ENCODE results near the gene HELZ.
"Not testable (repeated sequence)": the region's sequence is repeated elsewhere in the genome, so short reads cannot be mapped to it uniquely, and the experiment has no call there.

The HELZ gene

DNA sequence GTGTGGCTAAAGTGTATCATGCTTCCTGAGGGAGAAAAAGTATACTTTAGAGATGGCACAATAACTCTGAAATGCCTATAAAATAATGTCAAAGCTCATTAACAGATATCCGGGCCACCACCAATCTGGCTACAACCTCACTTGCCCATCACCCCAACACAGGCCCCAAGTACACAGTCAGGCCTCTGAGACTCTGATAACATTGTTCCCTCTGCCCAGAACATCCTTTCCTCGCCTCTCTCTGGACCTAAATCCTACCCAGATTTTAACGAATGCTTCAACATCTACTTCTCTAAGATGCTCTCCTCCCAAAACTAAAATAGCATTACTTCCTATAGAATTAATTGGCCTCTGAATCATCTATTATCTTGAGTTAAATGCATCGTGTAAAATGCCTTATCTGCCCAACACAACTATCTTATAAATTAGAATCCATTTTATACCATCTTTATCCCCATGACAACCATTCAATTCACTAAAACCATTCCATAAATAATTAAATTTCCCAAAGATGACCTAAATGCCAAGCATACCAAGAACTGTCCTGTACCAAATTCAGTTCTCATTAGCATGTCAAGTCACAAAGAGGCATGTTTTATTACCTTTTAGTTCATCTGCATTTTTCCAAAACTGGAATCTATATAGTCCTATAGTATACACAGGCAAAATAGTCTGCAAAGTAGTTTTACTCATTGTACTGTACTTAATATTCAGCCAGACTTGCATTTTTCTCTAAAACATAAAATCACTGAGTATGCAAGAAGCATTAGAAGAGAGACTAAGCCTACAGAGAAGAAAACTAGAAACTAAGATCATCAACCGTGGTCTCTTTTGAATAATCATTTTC, 15.7 kb downstream of the HELZ start:
- no peak for DNase-seq (ENCODE audit: low spot score)

DNA sequence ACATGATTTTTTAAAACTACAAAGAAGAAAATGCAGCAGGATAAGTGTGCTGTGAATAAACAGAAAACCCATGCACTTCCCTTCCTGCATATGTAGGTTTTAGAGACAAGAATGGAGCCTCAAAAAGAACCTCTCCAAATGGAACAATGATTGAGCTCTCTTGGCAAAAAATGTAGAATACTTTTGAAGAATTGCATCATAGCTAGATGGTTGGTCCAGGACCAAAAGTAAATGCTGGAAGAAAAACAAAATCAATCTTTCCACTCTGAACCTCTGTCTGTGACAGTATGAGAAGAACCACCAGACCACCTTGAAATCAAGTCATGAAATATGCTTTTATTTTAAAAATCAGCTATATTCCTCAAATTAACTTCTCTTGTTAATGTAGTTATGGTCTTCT, 17.5 kb downstream of the HELZ start:
- DNase-seq (ENCODE audit: low spot score), result no peak

DNA sequence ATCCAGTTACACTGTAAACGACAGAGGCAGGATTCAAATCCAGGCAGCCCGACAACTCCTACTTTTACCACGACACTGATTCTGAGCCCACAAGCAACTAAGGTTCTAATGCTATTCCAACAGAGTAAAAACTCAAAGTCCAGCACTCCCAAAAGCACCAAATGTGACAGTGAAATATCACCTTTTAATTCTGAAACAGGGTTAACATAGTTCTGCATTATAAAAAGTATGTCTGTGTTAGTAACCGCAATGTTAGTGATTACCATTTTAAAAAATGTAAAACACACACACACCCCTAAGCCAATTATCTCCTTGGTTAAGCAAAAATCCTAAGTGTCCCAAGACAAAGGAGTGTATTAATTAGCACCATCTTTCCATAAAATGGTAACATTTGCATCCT, 19.7 kb downstream of the HELZ start:
- DNase-seq (ENCODE audit: low spot score), result no peak

DNA sequence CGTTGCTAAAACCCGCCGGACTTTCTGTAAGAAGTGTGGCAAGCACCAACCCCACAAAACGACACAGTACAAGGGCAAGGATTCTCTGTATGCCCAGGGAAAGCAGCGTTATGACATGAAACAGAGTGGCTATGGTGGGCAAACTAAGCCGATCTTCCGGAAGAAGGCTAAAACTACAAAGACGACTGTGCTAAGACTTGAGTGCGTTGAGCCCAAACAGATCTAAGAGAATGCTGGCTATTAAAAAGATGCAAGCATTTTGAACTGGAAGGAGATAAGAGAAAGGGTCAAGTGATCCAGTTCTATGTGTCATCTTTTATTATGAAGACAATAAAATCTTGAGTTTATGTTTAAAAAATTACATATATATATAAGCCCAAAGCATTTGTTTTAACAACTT, 20.3 kb downstream of the HELZ start:
- no peak for DNase-seq (ENCODE audit: low spot score)

DNA sequence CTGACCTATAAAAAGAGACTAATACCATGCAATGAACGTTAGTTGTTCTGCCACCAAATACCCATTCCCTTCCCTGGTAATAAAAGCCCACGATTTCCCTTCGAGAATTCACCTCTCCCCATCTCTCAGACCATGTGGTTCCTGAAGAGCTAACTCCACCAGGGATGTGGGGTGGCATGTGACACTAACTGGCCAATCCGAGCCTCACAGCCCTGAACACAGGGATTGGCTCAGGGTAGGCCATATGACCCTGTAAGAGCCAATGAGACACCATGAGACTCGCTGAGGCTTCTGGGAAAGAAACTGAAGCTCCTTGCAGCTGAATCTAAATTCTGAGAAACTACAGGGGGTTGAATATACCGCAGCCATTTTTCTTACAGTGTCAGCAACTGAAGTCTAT, 21.1 kb downstream of the HELZ start:
- DNase-seq (ENCODE audit: low spot score), result no peak

DNA sequence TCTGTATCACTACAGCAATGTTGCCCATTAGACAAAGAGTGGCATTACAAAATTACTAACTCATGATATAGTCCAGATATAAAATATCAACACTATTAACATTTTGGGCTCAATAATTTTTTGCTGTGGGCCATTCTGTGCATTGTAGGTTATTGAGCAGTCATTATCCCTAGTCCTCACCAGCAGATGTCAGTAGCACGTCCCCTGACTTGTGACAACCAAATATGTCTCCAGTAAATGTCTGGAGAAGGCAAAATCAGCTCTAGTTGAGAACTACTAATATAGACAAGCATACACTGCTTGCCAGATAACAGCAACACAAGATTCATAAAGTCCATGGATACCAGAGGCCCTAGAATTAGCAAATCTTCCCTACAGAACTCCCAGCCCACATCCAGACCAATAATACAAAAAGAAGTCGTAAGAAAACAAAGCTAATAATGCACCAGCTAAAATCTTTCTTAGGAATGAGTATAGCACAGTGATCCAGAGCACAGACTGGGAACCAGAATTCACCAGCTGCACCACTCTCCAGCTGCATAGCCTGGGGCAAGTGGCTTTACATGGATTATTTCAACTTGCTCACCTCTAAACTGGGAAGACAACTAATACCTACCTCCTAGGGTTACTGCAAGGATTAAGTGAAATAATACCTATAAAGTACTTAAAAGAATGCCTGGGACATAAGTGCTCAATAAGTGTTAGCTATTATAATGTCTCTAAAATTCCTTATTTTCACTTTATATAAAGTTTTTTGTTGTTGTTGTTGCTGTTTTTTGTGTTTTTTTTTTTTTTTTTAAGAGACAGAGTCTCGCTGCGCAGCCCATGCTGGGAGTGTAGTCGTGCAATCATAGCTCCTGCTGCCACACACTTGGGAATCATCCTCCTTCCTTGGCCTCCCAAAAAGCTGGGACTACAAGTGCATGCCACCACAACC, 23.7 kb downstream of the HELZ start:
- DNase-seq (ENCODE audit: low spot score), result peak; percentile 37

DNA sequence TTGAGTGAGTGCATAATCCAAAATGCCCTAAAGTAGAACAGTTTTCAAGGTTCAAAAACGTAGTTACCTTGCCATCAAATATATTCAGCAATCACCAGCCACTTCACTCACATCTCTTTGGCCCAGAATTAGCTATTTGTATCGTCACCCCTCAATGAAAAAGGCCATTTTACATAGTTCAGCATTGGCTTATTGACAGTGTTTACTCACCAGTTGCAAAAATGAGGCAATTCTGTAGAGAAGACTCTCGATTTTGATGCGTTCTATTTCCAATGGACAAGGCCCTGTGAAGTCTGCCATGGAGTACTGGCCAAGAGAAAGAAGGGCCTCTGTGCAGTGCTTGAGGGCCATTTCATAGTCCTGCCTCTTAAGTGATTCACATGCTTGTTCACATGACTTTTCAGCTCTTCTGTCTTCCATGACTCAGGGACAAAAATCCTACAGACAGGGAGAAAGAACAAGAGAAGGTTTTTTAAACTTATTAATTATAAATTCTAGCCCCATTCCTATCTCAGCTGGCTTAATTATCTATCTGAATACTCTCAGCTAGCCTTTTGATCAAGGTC, 26.5 kb downstream of the HELZ start:
- peak; percentile 64 for DNase-seq (ENCODE audit: low spot score)

DNA sequence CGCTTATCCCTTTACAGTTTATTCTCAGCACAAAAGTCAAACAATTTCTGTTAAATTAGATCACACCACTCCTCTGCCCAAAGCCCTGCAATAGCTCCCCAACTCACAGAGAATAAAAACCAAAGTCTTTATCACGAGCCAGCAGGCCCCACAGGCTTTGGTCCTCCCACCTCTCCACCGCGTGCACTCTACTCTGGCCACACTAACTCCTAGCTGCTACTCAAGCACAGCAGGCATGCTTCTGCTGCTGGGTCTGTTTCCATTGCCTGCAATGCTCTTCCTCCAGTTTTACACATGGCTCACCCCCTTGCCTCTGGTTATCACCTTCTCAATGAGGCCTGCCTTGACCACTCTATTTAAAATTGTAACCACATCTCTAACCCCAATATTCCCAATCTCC, 27.6 kb downstream of the HELZ start:
- no peak for DNase-seq (ENCODE audit: low spot score)

DNA sequence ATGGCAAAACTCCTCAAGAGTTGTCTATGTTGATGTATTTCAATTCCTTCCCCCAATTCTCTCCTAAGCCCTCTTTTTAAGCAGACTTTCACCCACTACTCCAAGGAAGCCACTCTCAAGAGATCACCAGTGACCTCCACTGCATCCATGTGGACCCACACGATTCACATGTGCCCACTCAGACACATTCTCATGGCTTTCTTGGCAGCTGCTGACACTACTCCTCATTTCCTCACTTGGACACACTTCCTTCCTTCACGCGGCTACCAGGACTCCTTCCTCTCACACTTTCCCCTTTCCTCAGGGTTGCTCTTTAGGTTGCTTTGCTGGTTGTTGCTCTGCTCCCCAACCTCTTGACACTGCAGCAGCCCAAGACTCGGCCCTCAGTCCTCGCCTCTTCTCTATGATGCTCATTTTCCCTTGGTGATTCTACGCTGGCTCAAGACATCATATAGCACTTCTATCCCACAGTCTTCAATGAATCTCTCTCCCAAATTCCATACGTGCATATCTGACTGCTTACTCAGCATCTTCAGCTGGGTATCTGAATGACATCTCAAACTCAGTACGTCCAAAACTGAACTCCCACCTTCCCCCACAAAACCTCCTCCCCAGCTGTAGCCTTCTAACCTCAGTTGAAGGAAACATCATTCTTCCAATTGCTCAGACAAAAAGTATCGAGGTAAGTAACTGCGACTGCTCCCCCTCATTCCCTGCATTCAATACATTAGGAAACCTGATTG, 28.2 kb downstream of the HELZ start:
- no peak for DNase-seq (ENCODE audit: low spot score)

DNA sequence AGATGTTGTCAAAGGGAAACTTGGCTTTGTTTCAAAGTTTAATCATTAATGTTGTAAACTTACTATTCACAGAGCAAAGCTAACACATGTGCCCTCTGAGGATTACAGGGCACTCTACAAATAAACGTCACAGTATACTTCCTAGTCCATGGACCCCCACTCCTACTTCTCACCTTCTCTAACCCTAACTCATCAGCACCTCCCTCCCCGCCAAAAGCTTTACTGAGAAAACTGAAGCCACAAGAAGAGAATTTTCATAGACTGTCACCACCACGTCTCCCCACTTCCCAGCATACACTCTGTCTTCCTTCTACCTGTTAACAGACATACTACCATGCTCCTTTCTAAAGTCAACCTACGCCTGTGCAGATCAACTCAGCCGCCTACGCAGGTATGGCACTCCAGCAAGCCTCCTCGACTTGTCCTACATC, 29.0 kb downstream of the HELZ start:
- no peak for DNase-seq (ENCODE audit: low spot score)

DNA sequence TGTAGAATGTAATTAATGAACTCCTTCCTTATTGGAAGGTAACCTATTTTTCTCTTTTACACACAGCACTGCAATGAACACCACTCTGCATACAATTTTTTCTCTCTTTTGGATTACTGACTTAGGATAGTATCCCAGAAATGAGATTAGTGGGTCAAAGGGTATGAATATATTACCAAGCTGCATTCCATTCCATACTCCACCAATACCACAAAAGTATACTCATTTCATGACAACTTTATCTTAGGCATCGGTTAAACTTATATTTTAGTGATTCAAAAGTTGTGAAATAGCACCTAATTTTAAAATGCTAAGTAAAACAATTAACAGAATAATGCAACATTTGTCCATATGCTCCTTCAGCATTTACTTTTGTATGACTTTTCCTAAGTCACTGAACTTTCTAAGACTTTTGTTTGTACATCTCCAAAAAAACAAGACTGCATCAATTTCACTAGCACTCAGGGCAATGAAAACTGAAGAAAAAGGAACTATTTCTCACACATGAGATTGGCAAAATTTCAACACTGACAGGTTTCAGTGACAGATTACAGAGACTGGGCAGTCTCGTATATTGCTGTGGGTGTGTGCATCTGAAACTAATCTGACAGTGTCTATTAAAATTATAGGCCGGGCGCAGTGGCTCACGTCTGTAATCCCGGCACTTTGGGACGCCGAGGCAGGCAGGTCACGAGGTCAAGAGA, 32.1 kb downstream of the HELZ start:
- no peak for DNase-seq (ENCODE audit: low spot score)

DNA sequence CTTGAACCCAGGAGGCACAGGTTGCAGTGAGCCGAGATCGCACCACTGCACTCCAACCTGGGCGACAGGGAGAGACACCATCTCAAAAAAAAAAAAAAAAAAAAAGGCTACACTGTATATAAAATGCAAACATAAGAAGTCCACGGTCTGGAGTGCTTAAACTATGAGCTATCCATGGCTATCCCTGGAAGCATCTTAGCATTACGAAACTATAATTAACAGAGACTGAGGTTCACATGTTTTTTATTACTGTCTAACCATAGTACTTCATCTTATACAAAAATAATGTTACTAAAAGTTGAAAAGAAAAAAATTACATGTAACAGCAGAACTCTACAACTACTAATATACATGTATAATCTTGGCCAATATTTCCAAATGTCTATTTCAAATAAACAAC, 32.8 kb downstream of the HELZ start:
- no peak for DNase-seq (ENCODE audit: low spot score)

DNA sequence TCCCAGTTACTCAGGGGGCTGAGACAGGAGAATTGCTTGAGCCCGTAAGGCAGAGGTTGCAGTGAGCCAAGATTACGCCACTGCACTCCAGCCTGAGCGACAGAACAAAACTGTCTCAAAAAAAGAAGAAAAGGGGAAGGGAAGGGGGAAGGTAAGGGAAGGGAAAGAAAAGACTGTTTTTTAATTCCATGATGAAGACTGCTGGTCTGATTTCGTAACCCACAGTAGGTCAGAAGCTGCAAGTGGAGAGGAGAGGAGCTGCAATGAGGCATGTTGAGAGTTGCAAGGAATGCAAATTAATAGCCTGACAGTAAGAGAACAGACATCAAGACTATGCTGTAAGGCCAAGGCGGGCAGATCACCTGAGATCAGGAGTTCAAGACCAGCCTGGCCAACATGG, 33.3 kb downstream of the HELZ start:
- DNase-seq (ENCODE audit: low spot score), result no peak

DNA sequence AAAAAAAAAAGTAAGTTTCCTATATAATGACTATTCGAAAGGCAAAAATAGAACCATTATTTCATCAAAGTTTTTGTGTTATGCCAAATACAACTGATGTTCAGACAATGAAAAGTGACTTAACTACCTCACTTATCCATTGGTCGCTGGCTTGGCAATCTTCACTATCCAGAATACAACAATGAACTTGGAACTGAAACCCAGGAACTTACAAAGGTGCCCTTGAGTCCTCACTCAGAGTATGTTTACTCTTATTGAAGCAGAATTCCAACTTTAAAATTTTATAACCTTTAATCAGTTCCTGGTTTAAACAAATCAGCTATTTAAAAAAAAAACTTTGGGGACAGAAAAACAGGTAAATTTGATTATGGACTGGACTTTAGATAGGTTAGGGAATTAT, 34.1 kb downstream of the HELZ start:
- no peak for DNase-seq (ENCODE audit: low spot score)

DNA sequence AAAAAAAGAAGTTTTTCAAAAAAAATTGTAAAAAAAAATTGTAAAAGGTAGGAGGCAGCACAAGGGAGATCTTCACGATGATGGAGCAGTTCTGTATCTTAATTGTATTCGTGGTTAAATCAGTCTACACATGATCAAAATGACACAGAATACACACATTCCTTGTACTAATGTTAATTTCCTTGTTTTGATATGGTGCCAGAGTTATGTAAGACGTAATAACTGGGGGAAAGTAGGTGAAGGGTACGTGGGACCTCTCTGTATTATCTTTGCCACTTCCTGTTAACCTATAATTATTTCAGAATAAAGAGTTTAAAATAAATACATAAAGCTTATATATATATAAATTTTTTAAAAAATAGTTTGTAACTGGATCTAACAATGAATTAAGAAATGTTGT, 36.8 kb downstream of the HELZ start:
- DNase-seq (ENCODE audit: low spot score), result no peak

DNA sequence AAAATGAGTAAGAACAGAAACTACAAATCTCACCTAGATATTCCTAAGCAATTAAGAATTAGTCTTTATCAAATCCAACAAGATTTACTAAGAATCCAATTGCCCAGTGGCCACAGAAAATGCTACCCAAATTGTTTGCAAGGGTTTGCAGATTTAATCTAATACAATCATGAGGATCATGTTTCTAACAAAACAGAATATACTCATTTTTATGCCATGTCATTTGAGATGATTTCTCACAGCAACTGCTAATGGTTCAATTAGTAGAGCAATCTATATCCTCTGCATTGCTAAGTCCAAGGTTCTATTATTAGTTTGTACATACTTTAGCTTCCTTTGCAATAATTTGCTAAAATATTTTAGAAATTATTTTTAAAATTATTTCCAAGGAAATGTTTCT, 41.2 kb downstream of the HELZ start:
- DNase-seq (ENCODE audit: low spot score), result no peak

DNA sequence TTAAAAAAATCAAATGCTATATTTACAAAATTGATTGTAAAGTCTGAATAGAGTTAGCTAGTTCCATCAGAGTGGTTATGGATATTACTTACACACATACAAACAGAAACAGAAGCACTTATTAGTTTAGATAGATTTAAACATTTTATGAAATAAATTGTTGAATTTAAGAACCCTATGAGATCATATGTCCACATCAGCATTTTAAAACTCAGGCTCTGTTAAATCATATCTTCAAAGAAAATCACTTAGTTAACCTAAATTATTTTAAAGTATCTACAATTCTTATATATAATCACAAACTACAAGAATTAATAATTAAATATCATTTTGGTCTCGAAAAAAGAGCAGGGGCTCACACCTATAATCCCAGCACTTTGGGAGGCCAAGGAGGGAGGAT, 42.5 kb downstream of the HELZ start:
- no peak for DNase-seq (ENCODE audit: low spot score)

DNA sequence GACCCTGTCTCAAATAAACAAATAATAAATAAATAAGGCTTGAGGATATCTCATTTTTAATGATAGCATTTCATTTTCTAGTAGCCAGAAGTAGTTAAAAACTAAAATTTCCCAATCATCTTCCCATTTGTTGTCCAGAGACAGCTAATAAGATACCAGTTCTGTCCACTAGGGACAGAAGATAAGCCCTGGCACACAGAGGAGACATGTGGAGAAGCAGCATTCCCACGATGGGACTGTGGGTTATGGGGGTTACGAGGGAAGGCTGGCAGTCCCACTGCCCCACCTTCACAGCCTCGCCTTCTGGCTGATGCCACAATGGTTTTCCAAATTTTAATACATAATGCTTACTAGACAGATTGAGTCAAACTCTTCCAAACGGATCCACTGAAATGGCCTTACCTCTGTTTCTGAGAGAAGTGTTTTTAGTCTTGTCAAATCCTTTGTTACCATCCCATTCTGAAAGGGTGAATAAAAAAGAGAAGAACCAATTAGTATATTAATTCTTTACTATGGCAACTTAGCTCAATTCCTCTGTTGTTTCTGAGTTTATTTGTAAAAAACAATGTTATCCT, 44.2 kb downstream of the HELZ start:
- no peak for DNase-seq (ENCODE audit: low spot score)

DNA sequence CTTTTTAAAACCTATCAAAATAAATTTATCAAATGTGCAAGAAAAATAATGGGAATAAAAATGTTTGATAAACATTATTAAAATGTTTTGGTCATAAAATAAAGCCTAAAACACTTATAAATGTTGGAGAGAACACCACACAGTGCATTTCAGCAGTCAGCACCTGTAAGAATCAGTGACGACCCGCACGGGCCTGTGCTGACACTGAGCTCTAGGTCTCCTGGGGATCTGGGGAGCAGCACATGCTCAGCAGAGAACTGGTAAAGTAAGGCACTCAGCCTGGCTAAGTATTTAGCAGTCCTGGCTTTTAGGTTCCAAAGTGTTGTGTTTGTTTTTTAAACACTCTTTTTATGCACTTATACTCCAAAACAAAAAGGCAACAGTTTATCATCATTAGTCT, 46.9 kb downstream of the HELZ start:
- DNase-seq (ENCODE audit: low spot score), result no peak

DNA sequence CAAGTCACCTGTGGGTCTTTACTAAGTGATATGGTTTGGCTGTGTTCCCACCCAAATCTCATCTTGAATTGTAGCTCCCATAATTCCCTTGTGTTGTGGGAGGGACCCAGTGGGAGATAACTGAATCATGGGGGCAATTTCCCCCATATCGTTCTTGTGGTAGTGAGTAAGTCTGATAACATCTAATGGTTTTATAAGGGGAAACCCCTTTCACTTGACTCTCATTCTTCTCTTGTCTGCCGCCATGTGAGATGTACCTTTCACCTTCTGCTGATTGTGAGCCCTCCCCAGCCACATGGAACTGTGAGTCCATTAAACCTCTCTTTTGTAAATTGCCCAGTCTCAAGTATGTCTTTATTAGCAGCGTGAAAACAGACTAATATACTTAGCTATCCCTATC, 48.0 kb downstream of the HELZ start:
- not testable (repeated sequence) for DNase-seq (ENCODE audit: low spot score)

DNA sequence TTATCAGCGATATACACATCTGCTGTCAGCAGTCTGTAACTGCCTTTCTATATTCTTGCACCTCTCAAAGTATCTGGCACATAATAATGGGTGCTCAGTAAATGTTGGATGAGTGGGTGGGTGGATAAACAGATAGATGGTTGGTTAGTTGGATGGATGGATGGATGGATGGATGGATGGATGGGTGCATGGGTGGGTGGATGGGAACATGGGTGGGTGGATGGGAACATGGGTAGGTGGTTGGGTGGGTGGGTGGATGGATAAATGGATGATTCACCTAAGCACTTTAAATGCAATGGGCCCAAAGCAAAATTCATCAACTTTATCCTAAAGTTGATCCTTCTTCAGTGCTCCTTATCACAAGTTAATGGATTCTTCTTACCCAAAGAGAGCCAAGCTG, 48.6 kb downstream of the HELZ start:
- no peak for DNase-seq (ENCODE audit: low spot score)

Measured in globus pallidus (tissue), 1 donor.